ES-I3 (cell line): ENCODE results near the gene ZNF148.
"Not testable (repeated sequence)": the region's sequence is repeated elsewhere in the genome, so short reads cannot be mapped to it uniquely, and the experiment has no call there.

Experiments
- H3K36me3 ChIP-seq: 2 replicates; pipeline ENCODE4 v1.6.1; 2013; ENCODE audit warnings: mild to moderate bottlenecking, low read length, control low read depth, moderate library complexity; ENCODE audit not compliant: insufficient read depth
- H3K4me1 ChIP-seq: 2 replicates; pipeline ENCODE4 v1.6.1; 2013; ENCODE audit warnings: mild to moderate bottlenecking, control low read depth, low read length; ENCODE audit not compliant: insufficient read depth
- H3K9ac ChIP-seq: 2 replicates; pipeline ENCODE4 v1.6.1; 2013; ENCODE audit warnings: low read depth, mild to moderate bottlenecking, low read length, moderate library complexity
- H3K9me3 ChIP-seq: 2 replicates; pipeline ENCODE4 v1.6.1; 2013; ENCODE audit warnings: mild to moderate bottlenecking, low read length, moderate library complexity; ENCODE audit not compliant: control insufficient read depth, insufficient read depth

ZNF148 gene

GRCh38 chr3:125357032-125357658, 18.0 kb downstream of the ZNF148 start:
- Histone ChIP-seq H3K36me3 (no peaks in the 10 kb centered on the region), H3K4me1 (no peaks in the 10 kb centered on the region), H3K9ac (peak overlapping the region; percentile 90), H3K9me3 (no peaks in the 10 kb centered on the region)

- Histone ChIP-seq H3K9me3 (no peaks in the 10 kb centered on the region), H3K9ac (peak overlapping the region; percentile 90), H3K36me3 (no peaks in the 10 kb centered on the region), H3K4me1 (no peaks in the 10 kb centered on the region)
Observed at GRCh38 chr3:125356140-125357026, 18.7 kb downstream of the ZNF148 start.

- no peaks in the 10 kb centered on the region for H3K4me1 ChIP-seq
- H3K36me3 ChIP-seq, result no peaks in the 10 kb centered on the region
Observed at GRCh38 chr3:125353659-125354058, 21.5 kb downstream of the ZNF148 start.

DNA sequence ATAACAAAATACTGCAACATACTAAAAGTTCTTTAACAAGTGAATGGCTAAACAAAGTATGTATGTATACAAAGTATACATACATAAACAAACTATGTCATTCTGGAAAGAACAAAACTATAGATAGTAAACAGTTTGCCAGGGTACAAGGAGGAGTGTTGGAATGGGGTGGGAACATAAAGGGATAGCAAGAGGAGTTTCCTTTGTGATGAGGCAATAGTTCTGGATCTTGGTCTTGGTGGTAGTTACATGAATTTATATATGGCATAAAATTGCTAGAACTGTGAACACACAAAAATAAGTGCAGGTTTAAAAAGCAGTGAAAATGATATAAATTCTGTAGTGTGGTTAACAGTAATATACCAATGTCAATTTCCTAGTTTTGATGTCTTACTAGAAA, 22.0 kb downstream of the ZNF148 start:
- no peaks in the 10 kb centered on the region for H3K36me3 ChIP-seq
- H3K4me1 ChIP-seq, result no peaks in the 10 kb centered on the region
- H3K9ac ChIP-seq, result no peak overlapping the region
- H3K9me3 ChIP-seq, result no peaks in the 10 kb centered on the region; the same call in 1 of the 2 replicates

More at GRCh38 chr3:125353659-125354058, 21.5 kb downstream of the ZNF148 start:
- Histone ChIP-seq H3K9ac (no peak overlapping the region), H3K9me3 (no peaks in the 10 kb centered on the region; the same call in 1 of the 2 replicates)

DNA sequence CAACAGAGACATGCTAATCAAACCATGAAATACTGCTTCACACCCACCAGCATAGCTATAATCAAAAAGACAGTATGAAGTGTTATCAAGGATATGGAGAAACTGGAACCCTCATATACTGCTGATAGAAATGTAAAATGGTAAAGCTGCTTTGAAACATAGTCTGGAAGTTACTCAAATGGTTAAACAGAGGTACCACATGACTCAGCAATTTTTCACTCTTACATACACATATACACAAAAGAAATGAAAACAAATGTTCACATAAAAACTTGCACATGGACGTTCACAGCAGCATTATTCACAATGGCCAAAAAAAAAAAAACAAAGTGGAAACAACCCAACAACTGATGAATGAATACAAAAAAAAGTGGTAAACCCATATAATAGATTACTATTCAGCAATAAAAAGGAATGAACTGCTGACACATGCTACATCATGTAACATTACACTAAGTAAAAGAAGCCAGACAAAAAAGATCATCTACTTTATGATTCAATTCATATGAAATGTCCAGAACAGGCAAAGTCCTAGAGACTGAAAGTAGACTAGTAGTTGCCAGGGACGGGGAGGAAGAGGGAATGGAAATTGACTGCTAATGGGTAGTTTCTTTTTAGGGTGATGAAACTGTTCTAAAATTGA, 23.2 kb downstream of the ZNF148 start:
- Histone ChIP-seq H3K9me3 (no peaks in the 10 kb centered on the region; the same call in 1 of the 2 replicates), H3K4me1 (no peaks in the 10 kb centered on the region), H3K36me3 (no peaks in the 10 kb centered on the region), H3K9ac (no peak overlapping the region)

GRCh38 chr3:125351152-125351551, 24.0 kb downstream of the ZNF148 start:
- H3K36me3 ChIP-seq, result no peaks in the 10 kb centered on the region
- no peaks in the 10 kb centered on the region for H3K4me1 ChIP-seq
- no peaks in the 10 kb centered on the region; the same call in 1 of the 2 replicates for H3K9me3 ChIP-seq
- H3K9ac ChIP-seq, result no peak overlapping the region

- H3K36me3 ChIP-seq, result no peaks in the 10 kb centered on the region
Observed at GRCh38 chr3:125350597-125350996, 24.5 kb downstream of the ZNF148 start.

GRCh38 chr3:125349556-125350165, 25.5 kb downstream of the ZNF148 start:
- no peaks in the 10 kb centered on the region for H3K36me3 ChIP-seq
- no peaks in the 10 kb centered on the region for H3K4me1 ChIP-seq
- no peak overlapping the region for H3K9ac ChIP-seq
- H3K9me3 ChIP-seq, result peaks cover 3% of the 10 kb centered on the region

More at GRCh38 chr3:125350597-125350996, 24.5 kb downstream of the ZNF148 start:
- Histone ChIP-seq H3K9me3 (peaks cover 3% of the 10 kb centered on the region; the same call in 1 of the 2 replicates), H3K4me1 (no peaks in the 10 kb centered on the region), H3K9ac (no peak overlapping the region)

- H3K9me3 ChIP-seq, result peaks cover 3% of the 10 kb centered on the region
- H3K9ac ChIP-seq, result no peak overlapping the region
- no peaks in the 10 kb centered on the region for H3K36me3 ChIP-seq
- no peaks in the 10 kb centered on the region for H3K4me1 ChIP-seq
Observed at GRCh38 chr3:125349055-125349454, 26.1 kb downstream of the ZNF148 start.

- not testable (repeated sequence) for H3K9me3 ChIP-seq
Observed at GRCh38 chr3:125343367-125343766, 31.8 kb downstream of the ZNF148 start.

GRCh38 chr3:125340121-125340520, 35.0 kb downstream of the ZNF148 start:
- no peaks in the 10 kb centered on the region for H3K4me1 ChIP-seq
- no peak overlapping the region for H3K9ac ChIP-seq
- H3K9me3 ChIP-seq, result no peaks in the 10 kb centered on the region; the same call in 1 of the 2 replicates
- H3K36me3 ChIP-seq, result no peaks in the 10 kb centered on the region; the same call in 1 of the 2 replicates

More at GRCh38 chr3:125343367-125343766, 31.8 kb downstream of the ZNF148 start:
- H3K9ac ChIP-seq, H3K36me3 ChIP-seq, H3K4me1 ChIP-seq: not testable (repeated sequence)

DNA sequence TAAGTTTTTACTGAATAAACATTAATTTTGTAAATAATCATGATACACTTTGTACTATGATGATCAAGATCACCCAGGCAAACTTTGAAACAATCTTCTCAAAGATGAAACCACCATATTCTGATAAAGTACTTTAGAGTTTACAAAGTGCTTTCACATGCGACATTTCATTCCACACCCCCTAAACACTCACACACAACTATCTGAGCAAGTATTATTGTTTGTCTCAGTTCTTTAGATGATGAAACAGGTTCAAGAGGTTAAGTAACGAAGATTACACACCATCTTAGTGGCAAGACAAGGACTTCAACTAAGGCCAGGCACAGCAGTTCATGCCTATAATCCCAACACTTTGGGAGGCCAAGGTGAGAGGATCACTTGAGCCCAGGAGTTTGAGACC, 37.6 kb downstream of the ZNF148 start:
- Histone ChIP-seq H3K36me3 (no peaks in the 10 kb centered on the region; the same call in 1 of the 2 replicates), H3K9ac (no peak overlapping the region), H3K9me3 (no peaks in the 10 kb centered on the region; the same call in 1 of the 2 replicates), H3K4me1 (no peaks in the 10 kb centered on the region)

GRCh38 chr3:125334675-125335560, 40.2 kb downstream of the ZNF148 start:
- Histone ChIP-seq H3K9me3 (no peaks in the 10 kb centered on the region; the same call in 1 of the 2 replicates), H3K36me3 (no peaks in the 10 kb centered on the region; the same call in 1 of the 2 replicates), H3K4me1 (no peaks in the 10 kb centered on the region), H3K9ac (no peak overlapping the region)
